Astrocyte (in vitro differentiated cells and primary cell): ENCODE measurements around the gene C1orf167. TPM values are rescaled to one million over a fixed set of nuclear protein-coding genes. Genes with fewer than 3 reads are reported as not detected.

Experiments
- DNase-seq: peaks from one replicate; pipeline ENCODE4 v3.0.0-alpha.2; 2010; ENCODE audit warnings: low read depth
- FAIRE-seq: peaks from 2 replicates; lab custom pipeline; 2011; peaks lifted over from hg19 to GRCh38; lab: Jason Lieb, UNC
- H2AFZ ChIP-seq: 2 replicates; pipeline ENCODE4 v1.6.0; 2012; ENCODE audit warnings: low read depth, low read length, inconsistent platforms
- H3K27ac ChIP-seq: 2 replicates; pipeline ENCODE4 v1.5.1; 2011; ENCODE audit warnings: low read depth, low read length, inconsistent platforms
- H3K27me3 ChIP-seq: 2 replicates; pipeline ENCODE4 v1.6.0; 2011; ENCODE audit warnings: low read length, inconsistent platforms; ENCODE audit not compliant: insufficient read depth
- H3K36me3 ChIP-seq: 2 replicates; pipeline ENCODE4 v1.5.1; 2011; ENCODE audit warnings: low read length, inconsistent platforms; ENCODE audit not compliant: insufficient read depth
- H3K4me1 ChIP-seq: 2 replicates; pipeline ENCODE4 v1.5.1; 2011; ENCODE audit warnings: low read length, inconsistent platforms; ENCODE audit not compliant: insufficient read depth
- H3K4me2 ChIP-seq: 2 replicates; pipeline ENCODE4 v1.6.0; 2012; ENCODE audit warnings: low read length, inconsistent platforms
- H3K4me3 ChIP-seq: 2 replicates; pipeline ENCODE4 v1.5.1; 2011; ENCODE audit warnings: low read depth, mild to moderate bottlenecking, low read length, inconsistent platforms; ENCODE audit not compliant: insufficient read depth
- H3K79me2 ChIP-seq: 2 replicates; pipeline ENCODE4 v1.6.0; 2012; ENCODE audit warnings: mild to moderate bottlenecking, low read length, inconsistent platforms; ENCODE audit not compliant: insufficient read depth
- H3K9ac ChIP-seq: 2 replicates; pipeline ENCODE4 v1.6.0; 2012; ENCODE audit warnings: mild to moderate bottlenecking, low read length, inconsistent platforms
- H3K9me3 ChIP-seq: 2 replicates; pipeline ENCODE4 v1.5.1; 2012; ENCODE audit warnings: low read depth, mild to moderate bottlenecking, low read length, inconsistent platforms; ENCODE audit not compliant: insufficient read depth
- H4K20me1 ChIP-seq: 2 replicates; pipeline ENCODE4 v1.6.0; 2012; ENCODE audit warnings: low read length, inconsistent platforms; ENCODE audit not compliant: insufficient read depth
- H3K27ac Mint-ChIP-seq: one replicate; pipeline ENCODE4 v1.8.0; 2021; ENCODE audit warnings: mild to moderate bottlenecking, mixed read lengths; ENCODE audit not compliant: unreplicated experiment
- H3K27me3 Mint-ChIP-seq: one replicate; pipeline ENCODE4 v1.8.0; 2021; ENCODE audit warnings: low read depth, mixed read lengths; ENCODE audit not compliant: unreplicated experiment
- H3K36me3 Mint-ChIP-seq: one replicate; pipeline ENCODE4 v1.8.0; 2021; ENCODE audit warnings: low read depth, mixed read lengths; ENCODE audit not compliant: unreplicated experiment
- H3K4me1 Mint-ChIP-seq: one replicate; pipeline ENCODE4 v1.8.0; 2021; ENCODE audit warnings: low read depth, mixed read lengths; ENCODE audit not compliant: unreplicated experiment
- H3K4me3 Mint-ChIP-seq: one replicate; pipeline ENCODE4 v1.8.0; 2021; ENCODE audit warnings: mild to moderate bottlenecking, moderate library complexity, mixed read lengths; ENCODE audit not compliant: unreplicated experiment
- H3K9me3 Mint-ChIP-seq: one replicate; pipeline ENCODE4 v1.8.0; 2021; ENCODE audit warnings: mild to moderate bottlenecking, mixed read lengths; ENCODE audit not compliant: unreplicated experiment
- EZH2 ChIP-seq: IDR thresholded peaks from 2 replicates; pipeline ENCODE4 v1.6.1; 2012; ENCODE audit warnings: mild to moderate bottlenecking, low read length, inconsistent platforms; ENCODE audit not compliant: insufficient read depth
- total RNA-seq: library from RNA; stranded (reverse); gene quantifications from 2 replicates; pipeline ENCODE4 v1.2.1, GENCODE V29; 2021
- TF ChIP-seq, protein P1 (sequence below): IDR thresholded peaks from 2 replicates; pipeline ENCODE4 v1.5.1; 2011; ENCODE audit warnings: low read depth, mild to moderate bottlenecking, inconsistent platforms, low read length, moderate library complexity; ENCODE audit not compliant: insufficient read depth

Gene C1orf167
- total RNA-seq, 1 donor from 2014 or later = not detected

DNA sequence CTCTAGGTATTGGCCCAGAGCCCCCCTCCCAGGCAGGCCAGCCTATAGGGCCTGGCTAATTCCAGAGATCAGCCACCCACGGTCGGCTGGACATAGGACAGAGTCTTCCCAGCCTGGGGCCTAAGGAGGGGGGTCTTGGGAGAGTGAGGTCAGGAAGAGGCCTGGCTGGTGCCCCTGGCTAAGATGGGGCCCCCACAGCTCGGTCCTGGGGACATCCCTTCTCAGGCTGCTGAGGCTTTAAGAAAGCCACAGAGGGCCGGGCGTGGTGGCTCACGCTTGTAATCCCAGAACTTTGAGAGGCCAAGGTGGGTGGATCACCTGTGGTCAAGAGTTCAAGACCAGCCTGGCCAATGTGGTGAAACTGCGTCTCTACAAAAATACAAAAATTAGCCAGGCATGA, 2.5 kb downstream of the C1orf167 start:
- Histone ChIP-seq H3K36me3 (no peaks in the 10 kb centered on the region), H3K27me3 (peaks cover 19% of the 10 kb centered on the region), H4K20me1 (no peaks in the 10 kb centered on the region), H3K9ac (no peak overlapping the region), H3K4me3 (no peak overlapping the region), H3K9me3 (no peaks in the 10 kb centered on the region), H3K4me1 (no peaks in the 10 kb centered on the region), H3K27ac (no peak overlapping the region), H3K4me2 (no peak overlapping the region), H2AFZ (no peak overlapping the region), H3K79me2 (no peaks in the 10 kb centered on the region)
- no peak overlapping the region for H3K4me3 Mint-ChIP-seq
- no peaks in the 10 kb centered on the region for H3K9me3 Mint-ChIP-seq
- TF ChIP-seq EZH2 = no peak
- TF ChIP-seq, protein P1, sequence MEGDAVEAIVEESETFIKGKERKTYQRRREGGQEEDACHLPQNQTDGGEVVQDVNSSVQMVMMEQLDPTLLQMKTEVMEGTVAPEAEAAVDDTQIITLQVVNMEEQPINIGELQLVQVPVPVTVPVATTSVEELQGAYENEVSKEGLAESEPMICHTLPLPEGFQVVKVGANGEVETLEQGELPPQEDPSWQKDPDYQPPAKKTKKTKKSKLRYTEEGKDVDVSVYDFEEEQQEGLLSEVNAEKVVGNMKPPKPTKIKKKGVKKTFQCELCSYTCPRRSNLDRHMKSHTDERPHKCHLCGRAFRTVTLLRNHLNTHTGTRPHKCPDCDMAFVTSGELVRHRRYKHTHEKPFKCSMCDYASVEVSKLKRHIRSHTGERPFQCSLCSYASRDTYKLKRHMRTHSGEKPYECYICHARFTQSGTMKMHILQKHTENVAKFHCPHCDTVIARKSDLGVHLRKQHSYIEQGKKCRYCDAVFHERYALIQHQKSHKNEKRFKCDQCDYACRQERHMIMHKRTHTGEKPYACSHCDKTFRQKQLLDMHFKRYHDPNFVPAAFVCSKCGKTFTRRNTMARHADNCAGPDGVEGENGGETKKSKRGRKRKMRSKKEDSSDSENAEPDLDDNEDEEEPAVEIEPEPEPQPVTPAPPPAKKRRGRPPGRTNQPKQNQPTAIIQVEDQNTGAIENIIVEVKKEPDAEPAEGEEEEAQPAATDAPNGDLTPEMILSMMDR = no peak
- no peak overlapping the region for H3K27ac Mint-ChIP-seq
- DNase-seq (no peak), FAIRE-seq (no peak)
- peaks cover 47% of the 10 kb centered on the region for H3K27me3 Mint-ChIP-seq
- H3K36me3 Mint-ChIP-seq = peaks cover 2% of the 10 kb centered on the region
- H3K4me1 Mint-ChIP-seq = no peaks in the 10 kb centered on the region

DNA sequence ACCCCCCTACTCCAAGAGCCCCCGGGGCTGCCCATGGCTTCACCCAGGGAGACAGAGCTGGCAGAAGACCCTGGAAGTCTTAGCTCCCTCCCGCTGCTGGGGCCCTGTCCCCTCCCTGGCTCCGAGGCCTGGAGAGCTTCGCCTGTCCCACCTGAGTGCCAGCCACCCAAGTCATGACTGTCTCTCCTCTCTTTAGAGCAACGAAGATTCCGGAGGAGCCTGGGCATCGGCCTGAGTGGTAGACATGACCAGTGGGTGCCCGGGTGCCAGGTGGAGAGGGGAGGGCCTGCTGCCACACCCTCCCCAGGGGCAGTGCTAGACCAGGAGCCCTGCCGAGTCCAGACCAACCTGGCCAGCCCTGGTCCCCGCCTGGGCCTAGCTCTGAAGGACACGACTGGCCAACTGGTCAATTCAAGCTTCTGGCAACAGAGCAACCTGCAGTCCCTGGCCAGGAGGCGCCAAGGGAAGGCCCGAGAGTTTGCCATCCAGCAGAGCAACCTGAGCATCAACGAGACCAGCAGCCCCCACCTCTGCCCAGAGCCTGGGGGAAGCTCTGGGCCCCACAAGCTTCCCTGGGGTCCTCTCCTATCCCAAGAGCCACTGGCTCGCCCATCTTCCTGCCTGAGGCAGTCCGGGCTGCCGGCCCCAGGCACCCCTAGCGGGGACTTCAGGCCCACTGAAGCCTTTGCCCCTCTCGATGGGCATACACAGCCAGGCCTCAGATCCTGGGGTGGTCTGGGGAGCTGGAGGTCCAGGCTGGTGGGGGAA, 3.9 kb downstream of the C1orf167 start:
- Histone ChIP-seq H3K79me2 (no peaks in the 10 kb centered on the region), H2AFZ (no peak overlapping the region), H3K4me2 (no peak overlapping the region), H3K36me3 (no peaks in the 10 kb centered on the region), H3K9me3 (no peaks in the 10 kb centered on the region), H3K9ac (no peak overlapping the region), H4K20me1 (no peaks in the 10 kb centered on the region), H3K4me1 (no peaks in the 10 kb centered on the region), H3K27me3 (peaks cover 19% of the 10 kb centered on the region), H3K27ac (no peak overlapping the region), H3K4me3 (no peak overlapping the region)
- DNase-seq (no peak), FAIRE-seq (no peak)
- H3K36me3 Mint-ChIP-seq = peaks cover 2% of the 10 kb centered on the region
- H3K4me1 Mint-ChIP-seq = no peaks in the 10 kb centered on the region
- H3K27ac Mint-ChIP-seq = no peak overlapping the region
- TF ChIP-seq EZH2 = no peak
- TF ChIP-seq, protein P1 = no peak
- H3K27me3 Mint-ChIP-seq = peaks cover 40% of the 10 kb centered on the region
- H3K9me3 Mint-ChIP-seq = no peaks in the 10 kb centered on the region
- no peak overlapping the region for H3K4me3 Mint-ChIP-seq

DNA sequence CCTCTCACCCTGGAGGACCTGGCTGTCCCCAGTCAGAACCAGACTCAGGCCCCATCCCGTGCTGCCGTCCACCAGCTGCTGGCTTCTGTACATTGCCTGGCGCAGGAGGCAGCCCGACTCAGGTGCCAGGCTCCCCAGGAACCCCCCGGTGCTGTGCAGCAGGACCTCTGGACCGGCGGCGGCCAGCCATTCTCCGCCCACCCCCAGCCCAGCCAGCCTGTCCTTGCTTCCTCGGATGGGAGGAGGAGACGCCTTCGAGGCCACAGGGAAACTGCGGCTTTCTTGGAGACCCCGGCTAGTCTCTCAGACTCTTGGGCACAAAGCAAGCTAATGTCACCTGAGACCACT, 4.4 kb downstream of the C1orf167 start:
- Histone ChIP-seq H4K20me1 (no peaks in the 10 kb centered on the region), H3K9me3 (no peaks in the 10 kb centered on the region), H3K27ac (no peak overlapping the region), H3K4me3 (no peak overlapping the region), H3K4me2 (no peak overlapping the region), H3K4me1 (no peaks in the 10 kb centered on the region), H2AFZ (no peak overlapping the region), H3K36me3 (no peaks in the 10 kb centered on the region), H3K79me2 (no peaks in the 10 kb centered on the region), H3K27me3 (peaks cover 18% of the 10 kb centered on the region), H3K9ac (no peak overlapping the region)
- no peak overlapping the region for H3K27ac Mint-ChIP-seq
- H3K36me3 Mint-ChIP-seq = peaks cover 2% of the 10 kb centered on the region
- H3K4me3 Mint-ChIP-seq = no peak overlapping the region
- H3K4me1 Mint-ChIP-seq = no peaks in the 10 kb centered on the region
- no peaks in the 10 kb centered on the region for H3K9me3 Mint-ChIP-seq
- DNase-seq = no peak
- peaks cover 35% of the 10 kb centered on the region for H3K27me3 Mint-ChIP-seq
- no peak for FAIRE-seq
- TF ChIP-seq EZH2 = no peak
- TF ChIP-seq, protein P1 = no peak
